IMR-90 (cell line): ENCODE data around the gene GMPPA. TPM values are rescaled to one million over a fixed set of nuclear protein-coding genes. Genes with fewer than 3 reads are reported as not detected.

Experiments
- ATAC-seq: fragments of 200-7000 bp; cut with Tn5 transposase; 2 replicates; pipeline ENCODE4 v1.9.1; 2020; ENCODE audit warnings: low read depth, mild to moderate bottlenecking, moderate library complexity
- BruUV-seq: library from RNA; stranded (reverse); fragments of 400-500 nt; replicated peaks from 2 replicates; lab custom pipeline; 2021; lab: Mats Ljungman, UMichigan
- CTCF ChIA-PET: fragments of 300-600 bp; formaldehyde crosslinking; extraction: SDS; loops from one replicate; lab custom pipeline; 2021; ENCODE audit warnings: antibody characterized with exemption; lab: Yijun Ruan, JAX
- POLR2A ChIA-PET: fragments of 300-600 bp; sonication (Branson Sonifier 250); formaldehyde crosslinking; loops from one replicate; lab custom pipeline; 2022; ENCODE audit warnings: antibody characterized with exemption; ENCODE audit not compliant: unreplicated experiment; lab: Charles Lee
- DNase-seq: peaks from one replicate; pipeline ENCODE4 v3.0.0; 2013
- H2AFZ ChIP-seq: replicated peaks from 2 replicates; pipeline ENCODE3; 2013; ENCODE audit warnings: low read length, mild to moderate bottlenecking; ENCODE audit not compliant: poor library complexity
- H2AK5ac ChIP-seq: 2 replicates; pipeline ENCODE4 v1.6.1; 2013; ENCODE audit warnings: low read depth, low read length, inconsistent platforms
- H2AK9ac ChIP-seq: replicated peaks from 2 replicates; pipeline ENCODE3; 2013; ENCODE audit warnings: mild to moderate bottlenecking, low read depth, low read length, moderate library complexity; ENCODE audit not compliant: poor library complexity
- H2BK120ac ChIP-seq: 2 replicates; pipeline ENCODE4 v1.6.1; 2013; ENCODE audit warnings: low read depth, low read length, inconsistent platforms
- H2BK15ac ChIP-seq: 3 replicates; pipeline ENCODE4 v1.6.1; 2013; ENCODE audit warnings: low read depth, low read length, inconsistent platforms
- H2BK20ac ChIP-seq: 2 replicates; pipeline ENCODE4 v1.6.1; 2013; ENCODE audit warnings: low read depth, mild to moderate bottlenecking, inconsistent platforms, low read length, moderate library complexity
- H2BK5ac ChIP-seq: 2 replicates; pipeline ENCODE4 v1.6.1; 2013; ENCODE audit warnings: mild to moderate bottlenecking, low read depth, low read length, inconsistent platforms; ENCODE audit not compliant: poor library complexity, severe bottlenecking
- H3K14ac ChIP-seq: replicated peaks from 2 replicates; pipeline ENCODE4 v1.6.1; 2013; ENCODE audit warnings: low read depth, low read length, inconsistent platforms
- H3K18ac ChIP-seq: 2 replicates; pipeline ENCODE4 v1.6.1; 2013; ENCODE audit warnings: low read depth, low read length, control low read depth
- H3K23ac ChIP-seq: 2 replicates; pipeline ENCODE4 v1.6.1; 2013; ENCODE audit warnings: low read depth, low read length, inconsistent platforms
- H3K27ac ChIP-seq: 2 replicates; pipeline ENCODE4 v1.5.1; 2013; ENCODE audit warnings: mild to moderate bottlenecking, control low read depth, low read length; ENCODE audit not compliant: insufficient read depth
- H3K27me3 ChIP-seq: 2 replicates; pipeline ENCODE4 v1.6.1; 2013; ENCODE audit warnings: low read length; ENCODE audit not compliant: control insufficient read depth, insufficient read depth
- H3K36me3 ChIP-seq: 2 replicates; pipeline ENCODE4 v1.6.1; 2013; ENCODE audit warnings: low read length, mixed read lengths; ENCODE audit not compliant: control insufficient read depth, insufficient read depth
- H3K4ac ChIP-seq: 2 replicates; pipeline ENCODE4 v1.6.1; 2013; ENCODE audit warnings: low read depth, low read length, inconsistent platforms
- H3K4me1 ChIP-seq: 2 replicates; pipeline ENCODE4 v1.6.1; 2013; ENCODE audit warnings: low read length, mixed read lengths; ENCODE audit not compliant: control insufficient read depth, insufficient read depth
- H3K4me2 ChIP-seq: 2 replicates; pipeline ENCODE4 v1.6.1; 2013; ENCODE audit warnings: low read depth, mild to moderate bottlenecking, control low read depth, low read length, moderate library complexity
- H3K4me3 ChIP-seq: 2 replicates; pipeline ENCODE4 v1.5.1; 2013; ENCODE audit warnings: low read depth, mild to moderate bottlenecking, control low read depth, low read length, moderate library complexity; ENCODE audit not compliant: insufficient read depth
- H3K56ac ChIP-seq: 2 replicates; pipeline ENCODE4 v1.6.1; 2013; ENCODE audit warnings: low read length, inconsistent platforms; ENCODE audit not compliant: insufficient read depth; ENCODE audit errors: extremely low read depth
- H3K79me1 ChIP-seq, 2 experiments: 2 replicates each; pipeline ENCODE4 v1.6.1; 2013; ENCODE audit warnings: low read length in 2 of 2, inconsistent platforms in 1 of 2, low read depth in 1 of 2
- H3K9ac ChIP-seq: 2 replicates; pipeline ENCODE4 v1.6.1; 2013; ENCODE audit warnings: low read depth, low read length, control low read depth
- H3K9me1 ChIP-seq: 2 replicates; pipeline ENCODE4 v1.6.1; 2013; ENCODE audit warnings: low read length, inconsistent platforms; ENCODE audit not compliant: insufficient read depth
- H3K9me3 ChIP-seq: 2 replicates; pipeline ENCODE4 v1.6.1; 2013; ENCODE audit warnings: low read length; ENCODE audit not compliant: control insufficient read depth, insufficient read depth
- H4K20me1 ChIP-seq: 2 replicates; pipeline ENCODE4 v1.6.1; 2013; ENCODE audit warnings: low read length, inconsistent platforms; ENCODE audit not compliant: insufficient read depth
- H4K5ac ChIP-seq: 2 replicates; pipeline ENCODE4 v1.6.1; 2013; ENCODE audit warnings: mild to moderate bottlenecking, low read depth, low read length, control low read depth
- H4K8ac ChIP-seq, 2 experiments: 2 replicates each; pipeline ENCODE4 v1.6.1; 2013; ENCODE audit warnings: low read depth in 2 of 2, low read length in 2 of 2, control low read depth in 1 of 2, inconsistent platforms in 1 of 2
- H4K91ac ChIP-seq: 2 replicates; pipeline ENCODE4 v1.6.1; 2013; ENCODE audit warnings: low read depth, low read length, inconsistent platforms; ENCODE audit not compliant: insufficient read depth
- BHLHE40 ChIP-seq: fragments of 150-350 bp; IDR thresholded peaks from 2 replicates; pipeline ENCODE4 v1.6.1; 2016; ENCODE audit warnings: mild to moderate bottlenecking, low read depth, low read length
- CEBPB ChIP-seq: IDR thresholded peaks from 2 replicates; pipeline ENCODE4 v1.6.1; 2012; ENCODE audit warnings: low read depth, low read length, improper control_type of control experiment
- CHD1 ChIP-seq: IDR thresholded peaks from 2 replicates; pipeline ENCODE4 v1.6.1; 2012; ENCODE audit warnings: low read depth, low read length, improper control_type of control experiment
- CTCF ChIP-seq: conservative IDR thresholded peaks from 2 replicates; pipeline ENCODE4 v1.5.1; 2012; ENCODE audit warnings: mild to moderate bottlenecking, low read depth, low read length, improper control_type of control experiment
- ELK1 ChIP-seq: fragments of 150-350 bp; IDR thresholded peaks from 2 replicates; pipeline ENCODE4 v1.6.1; 2016; ENCODE audit warnings: low read depth, mild to moderate bottlenecking, low read length, moderate library complexity, borderline replicate concordance
- FOS ChIP-seq: fragments of 150-350 bp; IDR thresholded peaks from 2 replicates; pipeline ENCODE4 v1.6.1; 2016; ENCODE audit warnings: low read depth, low read length
- MAFK ChIP-seq: IDR thresholded peaks from 2 replicates; pipeline ENCODE4 v1.6.1; 2012; ENCODE audit warnings: low read depth, low read length, improper control_type of control experiment
- MAZ ChIP-seq: IDR thresholded peaks from 2 replicates; pipeline ENCODE4 v1.6.1; 2012; ENCODE audit warnings: low read depth, mild to moderate bottlenecking, low read length, improper control_type of control experiment, moderate library complexity, borderline replicate concordance
- MXI1 ChIP-seq: IDR thresholded peaks from 2 replicates; pipeline ENCODE4 v1.6.1; 2012; ENCODE audit warnings: low read depth, mild to moderate bottlenecking, low read length, moderate library complexity, borderline replicate concordance
- NFE2L2 ChIP-seq: fragments of 150-350 bp; IDR thresholded peaks from 2 replicates; pipeline ENCODE4 v1.6.1; 2016; ENCODE audit warnings: low read depth, mild to moderate bottlenecking, low read length
- POLR2A ChIP-seq: IDR thresholded peaks from 2 replicates; pipeline ENCODE4 v1.6.1; 2012; ENCODE audit warnings: mild to moderate bottlenecking, low read depth, low read length
- RAD21 ChIP-seq: IDR thresholded peaks from 2 replicates; pipeline ENCODE4 v1.6.1; 2012; ENCODE audit warnings: low read length, improper control_type of control experiment
- RCOR1 ChIP-seq: IDR thresholded peaks from 2 replicates; pipeline ENCODE4 v1.6.1; 2012; ENCODE audit warnings: mild to moderate bottlenecking, low read length, improper control_type of control experiment; ENCODE audit not compliant: insufficient replicate concordance
- RFX5 ChIP-seq: IDR thresholded peaks from 2 replicates; pipeline ENCODE4 v1.8.0; 2012; ENCODE audit warnings: low read depth, mild to moderate bottlenecking, low read length, moderate library complexity
- SMC3 ChIP-seq: fragments of 150-350 bp; IDR thresholded peaks from 2 replicates; pipeline ENCODE4 v1.6.1; 2016; ENCODE audit warnings: low read depth, mild to moderate bottlenecking, antibody characterized with exemption, low read length, moderate library complexity
- USF2 ChIP-seq: fragments of 150-350 bp; IDR thresholded peaks from 2 replicates; pipeline ENCODE4 v1.6.1; 2017; ENCODE audit warnings: mild to moderate bottlenecking, antibody characterized with exemption, low read length, low read depth
- WGBS, 2 experiments: methylation state at CpG; one replicate each; pipeline versions ENCODE4 v1.1.5 to v1.1.7; 2013; ENCODE audit warnings: missing lambda C conversion rate in 2 of 2; ENCODE audit not compliant: insufficient read length in 1 of 2; ENCODE audit errors: extremely low coverage in 2 of 2; 5-methylcytosine and 5-hydroxymethylcytosine counted together
- dilution Hi-C: fragments of 300-500 bp; cut with HindIII; formaldehyde crosslinking; loops from one replicate; pipeline ENCODE4 v1.14.3; 2018; ENCODE audit warnings: low sequenced_read_pairs; ENCODE audit not compliant: unreplicated experiment
- in situ Hi-C: fragments of 300-500 bp; cut with MboI; formaldehyde crosslinking; loops from 3 replicates; pipeline ENCODE4 v1.14.3; 2019; ENCODE audit warnings: low sequenced_read_pairs, inconsistent platforms, mixed read lengths
- intact Hi-C: fragments of 100-400 bp; cut with micrococcal nuclease; formaldehyde crosslinking; loops from 2 replicates; pipeline ENCODE4 v1.10.0; 2022
- polyA plus RNA-seq, 3 experiments: library from polyadenylated mRNA; depleted of rRNA; stranded (reverse); fragments of >200 nt; gene quantifications; 2 replicates each; pipeline ENCODE4 v1.2.3, GENCODE V29; 2012; ENCODE audit warnings: low replicate concordance in 1 of 3
- total RNA-seq: library from RNA; depleted of rRNA; stranded (reverse); fragments of >200 nt; gene quantifications from 2 replicates; pipeline ENCODE4 v1.2.3, GENCODE V29; 2012

The GMPPA gene
- total and polyA plus RNA-seq, 2 of the 4 experiments (the other 2 are of a cell fraction), result 103 to 134 TPM

- H3K14ac ChIP-seq, result no peak overlapping the region
- no peak overlapping the region for H3K4me2 ChIP-seq
- no peak overlapping the region for H2AK5ac ChIP-seq
- TF ChIP-seq CHD1 (no peak), SMC3 (no peak), POLR2A (no peak), CTCF (no peak), NFE2L2 (no peak), MXI1 (no peak), MAFK (no peak), MAZ (no peak), FOS (no peak), RFX5 (no peak), BHLHE40 (no peak), RCOR1 (no peak), USF2 (no peak), RAD21 (no peak), CEBPB (no peak), ELK1 (no peak)
- H3K4ac ChIP-seq, result no peak overlapping the region
- peaks cover 7% of the 10 kb centered on the region for H3K4me1 ChIP-seq
- intact Hi-C loops, result no loop called here
- BruUV-seq, result no TSS peak
- no peaks in the 10 kb centered on the region for H4K20me1 ChIP-seq
- no CpG with 5 or more reads among the region's 5 CpGs for WGBS, 2 experiments
- no peaks in the 10 kb centered on the region; the same call in 1 of the 2 replicates for H3K27me3 ChIP-seq
- H2AK9ac ChIP-seq, result peak overlapping the region; percentile 34
- H4K8ac ChIP-seq, result no peak overlapping the region
- no peaks in the 10 kb centered on the region for H3K79me1 ChIP-seq
- H2AFZ ChIP-seq, result no peak overlapping the region
- no peak overlapping the region for H3K56ac ChIP-seq
- ChIA-PET CTCF (no interaction called here), POLR2A (no interaction called here)
- no peak overlapping the region for H3K4me3 ChIP-seq
- dilution Hi-C loops, result no loop called here
- no peak overlapping the region for H4K5ac ChIP-seq
- H3K23ac ChIP-seq, result no peak overlapping the region
- no peak overlapping the region for H2BK20ac ChIP-seq
- H3K9me1 ChIP-seq, result no peaks in the 10 kb centered on the region
- H3K27ac ChIP-seq, result no peak overlapping the region
- H4K91ac ChIP-seq, result no peak overlapping the region
- ATAC-seq (no peak), DNase-seq (no peak)
- no peak overlapping the region for H2BK120ac ChIP-seq
- H3K9ac ChIP-seq, result no peak overlapping the region
- no peaks in the 10 kb centered on the region for H3K9me3 ChIP-seq
- in situ Hi-C loops, result no loop called here
- no peak overlapping the region for H2BK5ac ChIP-seq
- H2BK15ac ChIP-seq, result no peak overlapping the region
- peaks cover 29% of the 10 kb centered on the region; the same call in 1 of the 2 replicates for H3K36me3 ChIP-seq
- H3K18ac ChIP-seq, result no peak overlapping the region
Measured at GRCh38 chr2:219493086-219493485, 5.6 kb upstream of the GMPPA start.
